Germinal center (tissue), 1 donor: Measurements from ENCODE around the gene DDC.

Source experiments
- DNase-seq: peaks from one replicate; pipeline ENCODE4 v3.0.0; 2012; ENCODE audit warnings: mixed read lengths, low spot score

DDC gene, protein sequence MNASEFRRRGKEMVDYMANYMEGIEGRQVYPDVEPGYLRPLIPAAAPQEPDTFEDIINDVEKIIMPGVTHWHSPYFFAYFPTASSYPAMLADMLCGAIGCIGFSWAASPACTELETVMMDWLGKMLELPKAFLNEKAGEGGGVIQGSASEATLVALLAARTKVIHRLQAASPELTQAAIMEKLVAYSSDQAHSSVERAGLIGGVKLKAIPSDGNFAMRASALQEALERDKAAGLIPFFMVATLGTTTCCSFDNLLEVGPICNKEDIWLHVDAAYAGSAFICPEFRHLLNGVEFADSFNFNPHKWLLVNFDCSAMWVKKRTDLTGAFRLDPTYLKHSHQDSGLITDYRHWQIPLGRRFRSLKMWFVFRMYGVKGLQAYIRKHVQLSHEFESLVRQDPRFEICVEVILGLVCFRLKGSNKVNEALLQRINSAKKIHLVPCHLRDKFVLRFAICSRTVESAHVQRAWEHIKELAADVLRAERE

DNA sequence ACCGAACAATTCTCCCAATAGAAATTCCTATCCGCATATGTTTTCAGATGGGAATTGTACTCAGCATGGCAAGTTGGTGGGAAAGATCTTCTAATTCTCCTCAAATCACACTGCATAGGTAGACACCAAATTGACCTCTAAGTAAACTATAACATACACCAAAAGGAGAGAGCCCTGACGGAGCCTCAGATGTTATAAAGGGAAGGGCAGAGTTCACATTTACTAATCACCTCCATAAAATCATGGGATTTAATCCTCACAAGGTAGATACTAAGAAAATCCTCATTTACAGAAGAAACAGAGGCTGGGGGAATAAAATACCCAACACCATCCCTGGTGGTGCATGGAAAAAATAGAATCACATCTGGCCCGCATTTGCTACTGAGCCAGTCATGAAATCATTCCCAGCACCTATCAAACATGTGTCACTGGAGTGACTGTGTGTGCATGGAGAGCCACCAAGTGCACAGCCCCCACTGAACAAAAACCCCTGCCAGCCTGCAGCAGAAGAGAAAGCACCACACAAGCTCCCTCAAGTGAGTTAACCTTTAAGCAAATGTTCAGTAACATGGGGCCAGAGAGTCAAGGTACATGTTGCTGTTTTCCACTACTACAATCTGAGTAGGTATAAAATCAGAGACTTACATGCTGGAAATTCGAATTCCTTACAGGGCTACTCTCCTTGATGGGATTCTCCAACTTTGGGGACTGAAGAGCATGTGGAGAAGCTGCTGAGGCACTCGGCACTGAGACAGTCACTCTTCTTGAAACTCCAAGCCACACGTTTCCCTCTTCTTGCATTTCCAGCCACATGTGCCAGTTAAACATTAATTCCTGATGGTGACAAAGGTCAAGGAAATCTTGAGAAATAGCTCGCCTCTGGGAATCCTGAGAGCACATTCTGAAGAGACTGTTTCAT is at the start of gene DDC:
DDC (minus strand) TSS at position 766 of the 919 bp plus-strand sequence. CDS start 21,320 bp downstream, outside the sequence.
- no peak for DNase-seq

DNA sequence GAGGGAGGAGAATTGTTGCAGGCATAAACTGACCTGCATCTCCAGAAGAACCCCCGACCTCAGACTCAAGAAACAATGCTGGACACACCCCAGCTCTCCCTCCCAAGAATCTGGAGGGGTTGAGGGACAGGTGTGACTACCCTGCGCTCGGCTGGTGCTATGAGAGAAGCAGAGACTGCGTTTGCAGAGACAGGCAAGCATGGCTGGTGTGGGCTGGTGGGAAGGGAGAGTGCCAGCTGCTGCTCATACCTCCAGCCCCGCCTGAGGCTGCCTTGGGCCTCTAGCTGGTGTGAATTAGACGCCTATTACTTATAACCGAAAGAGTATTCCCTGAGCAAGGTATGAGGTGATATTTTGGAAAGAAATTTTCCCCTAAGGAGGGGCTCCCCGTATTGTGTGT is 48.3 kb upstream of the DDC start:
- DNase-seq: no peak

DNA sequence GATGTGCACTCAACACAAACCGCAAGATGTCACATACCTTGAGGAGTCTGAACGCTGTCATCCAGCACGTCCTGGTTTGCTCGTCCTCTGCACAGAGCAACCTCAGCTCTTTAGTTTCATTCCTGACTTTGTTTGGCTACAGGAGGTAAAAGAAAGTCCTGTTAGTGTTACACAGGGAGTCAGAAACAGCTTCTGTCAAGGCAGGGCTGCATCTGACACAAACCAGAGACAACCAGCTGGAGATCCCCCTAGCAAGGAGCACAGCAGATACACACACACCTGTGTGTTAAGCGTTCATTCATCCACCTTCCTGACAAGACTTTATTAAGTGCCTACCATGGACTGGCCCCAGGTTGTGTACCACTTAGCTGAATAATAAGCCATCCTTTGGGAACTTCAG is 47.5 kb upstream of the DDC start:
- no peak for DNase-seq

DNA sequence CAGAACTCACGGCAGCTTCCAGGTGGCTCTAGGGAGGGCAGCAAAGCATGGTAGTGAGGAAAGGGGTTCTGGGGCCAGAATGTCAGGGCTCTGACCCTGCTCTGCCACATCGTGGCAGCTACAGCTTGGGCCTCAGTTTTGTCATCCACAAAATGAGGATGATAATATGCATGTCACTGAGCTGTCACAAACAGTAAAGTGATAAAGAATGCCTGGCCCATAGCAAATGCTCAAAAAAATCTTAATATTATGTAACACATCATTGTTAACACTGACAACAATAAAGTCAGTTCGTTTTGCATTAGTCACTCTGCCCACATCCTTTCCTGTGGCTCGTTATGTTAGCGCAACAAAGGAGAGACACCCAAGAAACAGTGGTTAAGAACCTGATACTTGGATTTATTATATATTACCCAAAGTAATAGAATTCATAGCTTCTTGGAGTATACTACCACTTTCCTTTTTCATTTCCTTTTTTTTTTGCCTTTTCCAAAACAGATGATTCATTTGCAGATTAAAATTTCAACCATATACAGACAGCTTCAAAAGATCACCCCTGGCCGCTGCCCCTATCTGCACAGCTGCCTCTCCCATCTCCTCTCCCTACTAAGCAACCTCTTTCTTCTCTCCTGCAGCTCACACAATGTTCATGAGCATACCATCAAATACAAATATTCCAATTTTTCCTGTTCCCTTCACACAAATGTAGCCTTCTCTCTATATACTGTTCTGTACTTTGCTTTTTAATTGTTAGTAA is 45.5 kb upstream of the DDC start:
- no peak for DNase-seq

DNA sequence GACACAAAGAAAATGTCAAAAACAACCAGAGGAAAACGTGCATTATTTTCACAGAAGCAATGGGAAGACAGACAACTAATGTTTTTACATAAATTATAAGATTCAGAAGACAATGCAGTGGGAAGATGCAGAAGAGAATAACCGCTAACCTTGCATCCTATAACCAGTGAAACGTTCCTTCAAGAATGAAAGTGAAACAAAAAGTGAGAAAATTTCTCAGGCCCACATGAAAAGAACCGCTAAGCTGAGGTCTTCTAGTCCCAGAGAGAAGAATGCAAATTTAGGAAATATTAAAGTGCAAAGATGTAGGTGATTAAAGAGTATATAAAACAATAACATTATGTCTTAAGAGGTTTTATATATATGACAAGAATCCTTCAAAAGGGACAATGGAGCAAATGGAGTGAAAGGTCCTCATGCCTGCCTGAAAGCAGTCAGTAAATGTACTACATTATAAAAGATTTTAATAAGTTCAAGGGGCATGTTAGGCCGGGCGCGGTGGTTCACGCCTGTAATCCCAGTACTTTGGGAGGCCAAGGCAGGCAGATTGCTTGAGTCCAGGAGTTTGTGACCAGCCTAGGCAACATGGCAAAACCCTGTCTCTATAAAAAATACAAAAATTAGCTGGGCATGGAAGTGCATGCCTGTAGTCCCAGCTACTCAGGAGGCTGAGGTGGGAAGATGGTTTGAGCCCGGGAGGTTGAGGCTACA is 43.1 kb upstream of the DDC start:
- DNase-seq: no peak

DNA sequence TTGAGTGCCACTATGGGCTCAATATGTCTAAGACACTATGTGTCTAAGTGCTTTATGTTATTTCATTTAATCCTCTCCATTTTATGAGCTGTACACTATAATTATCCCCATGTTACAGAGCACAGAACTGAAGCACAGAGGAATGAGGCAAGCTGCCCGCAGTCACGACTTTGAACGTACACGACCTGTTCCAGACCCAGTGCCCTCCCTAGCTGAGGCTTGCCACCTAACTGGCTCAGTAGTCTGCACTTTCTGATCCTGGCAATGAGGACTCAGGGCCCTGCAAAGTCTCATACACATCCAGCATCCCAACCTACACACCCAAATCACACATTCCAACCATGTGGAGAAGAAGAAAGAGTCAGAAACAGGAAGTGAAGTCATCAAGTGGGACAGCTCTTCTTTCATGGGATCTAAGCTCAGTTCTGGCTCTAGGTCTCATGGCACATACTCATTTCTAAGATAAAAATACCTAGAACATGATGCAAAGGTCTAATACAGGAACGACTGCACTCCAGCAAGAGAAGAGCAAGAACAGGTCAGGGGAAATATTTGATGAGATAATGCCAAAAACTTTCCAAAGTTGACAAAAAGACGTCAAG is 42.4 kb upstream of the DDC start:
- no peak for DNase-seq

DNA sequence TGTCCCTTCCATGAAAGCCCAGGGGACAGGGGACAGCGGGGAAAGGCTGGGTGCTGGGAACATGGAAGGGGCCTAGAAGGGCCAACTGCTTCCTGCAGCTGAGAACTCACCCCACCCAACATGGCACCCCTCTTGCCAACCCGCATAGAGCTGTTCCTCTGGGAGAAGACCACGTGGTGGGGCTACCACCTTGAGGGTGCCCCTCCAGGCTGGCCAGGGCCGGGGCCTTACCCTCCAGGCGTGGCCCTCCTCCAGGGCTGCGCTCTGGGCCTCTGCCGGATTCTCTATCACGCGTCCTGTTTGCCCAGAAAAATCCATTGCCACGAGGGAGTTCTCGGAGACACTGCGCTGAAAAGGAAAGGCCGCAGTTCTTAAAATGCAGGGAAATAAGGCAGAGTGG is 39.9 kb upstream of the DDC start:
- no peak for DNase-seq

DNA sequence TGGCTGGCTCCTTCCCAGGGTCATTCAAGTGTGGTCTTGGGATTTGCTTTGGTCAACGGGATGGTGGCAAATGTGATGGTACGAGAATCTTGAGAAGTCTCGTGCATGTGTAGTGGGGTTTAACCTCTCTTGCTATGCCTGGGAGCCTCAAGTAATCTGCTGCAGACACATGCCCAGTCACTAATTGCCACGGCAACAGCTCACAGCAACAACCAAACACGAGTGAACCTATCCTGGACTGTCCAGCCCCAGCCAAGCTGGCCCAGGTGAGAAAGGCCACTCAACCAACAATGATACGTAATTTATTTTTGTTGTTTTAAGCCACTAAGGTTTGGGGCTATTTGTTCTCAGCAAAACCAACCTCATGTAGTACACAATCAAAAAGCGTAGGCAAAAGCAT is 38.1 kb upstream of the DDC start:
- DNase-seq: no peak

DNA sequence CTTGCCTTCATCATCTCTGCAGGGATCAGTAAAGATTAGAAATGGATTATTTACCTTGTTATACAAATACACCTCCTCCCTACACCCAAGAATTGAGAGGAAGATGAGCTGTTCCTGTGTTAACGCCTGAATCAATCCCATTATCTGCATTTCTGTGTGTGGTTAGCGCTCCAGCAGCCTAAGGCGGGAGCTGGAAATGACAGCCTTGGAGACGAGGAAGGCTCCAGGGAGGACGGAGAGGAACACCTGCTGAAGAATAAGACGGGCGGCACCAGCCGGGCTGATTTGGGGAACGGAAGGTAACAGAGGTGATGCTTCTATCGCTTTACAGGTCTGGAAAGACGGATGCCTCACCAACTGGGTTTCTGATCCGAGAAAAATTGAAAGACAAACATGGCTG is 34.2 kb upstream of the DDC start:
- no peak for DNase-seq

DNA sequence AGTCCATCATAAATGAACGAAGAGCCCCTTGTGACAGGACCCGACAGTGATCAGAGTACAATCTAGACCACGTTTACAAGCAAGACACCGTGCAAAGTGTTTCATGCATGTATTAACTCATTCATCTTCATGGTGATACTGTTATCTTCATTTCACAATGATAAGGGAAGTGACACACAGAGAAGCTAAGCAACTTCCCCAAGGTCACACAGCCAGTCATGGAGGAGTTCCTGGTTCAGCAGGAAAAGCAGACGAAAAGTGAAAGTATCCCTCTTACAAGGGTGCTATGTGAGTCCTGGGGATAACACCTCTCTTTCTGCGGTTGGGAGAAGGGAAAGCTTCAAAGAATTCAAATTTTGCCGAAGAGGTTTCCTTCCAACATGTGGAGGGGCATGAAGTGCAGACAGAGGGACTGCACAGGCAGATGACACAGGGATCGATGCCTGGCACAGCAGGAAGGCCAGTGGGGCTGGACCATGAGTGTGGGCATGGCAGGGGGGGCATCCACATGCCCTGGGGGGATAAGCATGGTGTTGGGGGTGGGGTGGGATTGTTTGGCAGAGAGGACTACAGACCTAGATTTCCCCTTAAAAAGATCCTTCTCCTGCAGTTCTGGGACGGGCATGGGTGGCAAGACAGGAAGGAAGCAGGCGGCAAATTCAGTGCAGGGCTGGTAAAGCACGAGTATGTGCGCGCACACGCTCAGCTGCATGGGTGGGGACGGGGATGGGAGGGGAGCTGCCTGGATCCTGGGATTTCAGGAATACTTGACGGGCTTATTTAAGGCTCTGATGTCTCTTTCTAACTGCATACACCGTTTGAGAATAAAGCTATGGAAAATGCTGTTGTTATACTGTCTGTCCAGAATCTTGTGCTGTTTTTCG is 33.5 kb upstream of the DDC start:
- no peak for DNase-seq

DNA sequence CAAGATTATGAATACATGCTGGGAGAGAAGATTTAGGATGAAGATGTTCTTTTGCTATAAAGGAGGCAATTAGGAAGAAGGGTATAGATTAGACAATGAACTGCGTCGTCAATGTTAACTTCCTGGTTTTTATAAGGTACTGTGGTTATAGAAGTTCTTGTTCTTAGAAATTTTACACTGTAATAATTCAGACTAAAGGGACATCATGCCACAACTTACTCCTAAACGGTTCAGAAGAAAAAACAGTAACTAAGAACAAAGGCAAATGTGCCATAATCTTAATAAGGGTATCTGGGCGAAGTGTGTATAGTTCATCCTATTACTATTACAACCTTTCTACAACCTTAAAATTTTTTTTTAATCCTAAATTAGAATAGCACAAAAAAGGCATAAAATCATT is 31.3 kb upstream of the DDC start:
- DNase-seq: no peak

DNA sequence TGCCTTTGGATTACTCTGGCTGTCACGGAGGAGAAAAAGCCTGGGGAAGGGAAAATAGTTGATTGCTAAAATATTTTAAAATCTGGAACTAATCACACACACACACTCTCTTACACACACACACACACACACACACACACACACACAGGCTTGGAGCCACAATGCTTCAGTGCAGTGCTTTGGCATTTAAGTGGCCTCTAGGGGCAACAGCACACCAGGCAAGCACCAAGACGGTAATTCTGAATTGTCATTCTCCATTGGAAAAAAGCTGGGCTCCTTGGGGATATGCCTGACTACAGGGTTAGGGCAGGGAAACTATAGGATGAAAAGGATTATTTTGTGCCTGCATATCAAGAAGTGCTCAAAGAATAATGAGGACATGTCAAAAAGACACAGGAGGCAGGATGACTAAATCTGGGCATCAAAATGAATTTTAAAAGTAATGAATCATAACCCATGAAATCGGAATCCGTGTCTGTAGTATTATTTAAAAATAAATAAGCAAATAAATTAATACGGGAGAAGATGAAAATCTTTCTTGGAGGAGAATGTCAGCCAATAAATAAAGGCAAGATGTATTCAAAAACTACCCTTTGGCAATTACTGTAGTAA is 30.4 kb upstream of the DDC start:
- no peak for DNase-seq

DNA sequence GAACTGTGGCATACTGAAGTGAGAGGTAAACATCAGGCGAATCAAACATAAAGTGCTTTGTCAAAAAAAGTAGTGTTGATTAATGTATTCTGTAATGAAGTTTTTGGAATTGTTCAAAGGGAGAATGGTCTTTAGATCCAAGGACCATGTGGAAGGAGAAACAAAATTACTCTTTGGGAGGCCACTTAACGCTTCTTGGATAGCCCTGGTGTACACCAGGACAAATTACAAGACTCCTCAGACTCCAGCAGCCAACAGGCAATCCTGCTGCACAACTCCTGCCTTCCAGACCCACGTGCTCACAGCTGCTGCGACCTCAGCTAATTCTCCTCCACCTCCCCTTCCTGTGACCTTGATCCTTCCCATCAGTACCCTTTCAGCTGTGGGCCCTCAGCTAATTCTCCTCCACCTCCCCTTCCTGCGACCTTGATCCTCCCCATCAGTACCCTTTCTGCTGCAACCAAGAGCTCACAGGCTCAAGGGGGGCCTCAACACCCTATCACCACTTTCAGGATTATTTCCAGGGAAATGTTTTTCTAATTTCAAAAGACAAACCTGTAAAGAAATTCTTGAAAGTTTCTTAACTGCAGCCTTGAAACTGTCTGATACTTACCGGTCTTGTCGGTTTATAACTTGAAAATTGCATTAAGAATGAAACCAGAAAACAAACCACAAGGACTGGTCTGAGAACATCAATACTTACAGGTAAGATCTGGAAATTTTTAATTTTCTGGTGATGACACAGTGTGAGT is 29.7 kb upstream of the DDC start:
- DNase-seq: no peak

DNA sequence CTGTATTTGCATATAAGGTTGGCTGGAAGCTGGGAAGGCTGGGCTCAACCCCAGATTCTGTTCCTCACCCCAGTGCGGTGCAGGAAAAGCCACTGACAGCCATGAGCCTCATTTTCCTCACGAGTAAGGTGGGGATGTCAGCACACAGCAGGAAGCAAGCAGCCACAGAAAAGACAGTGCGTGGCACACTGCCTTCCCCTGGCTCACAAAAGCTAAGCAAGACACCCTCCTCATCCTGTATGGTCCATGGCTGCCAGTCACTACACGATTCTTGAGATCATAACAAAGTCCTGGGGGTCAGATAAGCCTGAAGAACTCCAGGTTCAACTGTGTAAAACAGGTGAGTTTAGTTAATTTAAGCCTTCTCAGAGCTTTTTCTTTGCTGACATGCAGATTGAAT is 28.9 kb upstream of the DDC start:
- no peak for DNase-seq

DNA sequence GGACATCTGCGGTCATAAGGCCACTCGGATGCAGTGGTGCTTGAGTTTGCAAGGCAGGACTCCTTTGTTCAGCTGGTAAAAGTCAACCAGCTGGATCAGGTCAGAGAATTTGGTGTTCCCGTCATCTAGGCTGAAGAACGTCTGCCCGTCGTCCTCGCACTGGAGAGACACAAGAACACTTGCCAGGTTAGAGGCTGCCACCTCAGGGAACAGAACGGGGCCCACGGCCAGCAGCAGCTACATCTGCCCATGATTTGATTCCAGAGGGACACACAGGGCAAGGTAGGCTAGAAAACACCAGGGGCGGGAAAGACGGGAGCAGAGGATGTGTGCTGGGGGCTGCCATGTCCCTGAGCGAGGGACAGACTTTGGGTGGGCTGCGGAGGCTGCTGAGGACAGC is 27.7 kb upstream of the DDC start:
- DNase-seq: no peak

DNA sequence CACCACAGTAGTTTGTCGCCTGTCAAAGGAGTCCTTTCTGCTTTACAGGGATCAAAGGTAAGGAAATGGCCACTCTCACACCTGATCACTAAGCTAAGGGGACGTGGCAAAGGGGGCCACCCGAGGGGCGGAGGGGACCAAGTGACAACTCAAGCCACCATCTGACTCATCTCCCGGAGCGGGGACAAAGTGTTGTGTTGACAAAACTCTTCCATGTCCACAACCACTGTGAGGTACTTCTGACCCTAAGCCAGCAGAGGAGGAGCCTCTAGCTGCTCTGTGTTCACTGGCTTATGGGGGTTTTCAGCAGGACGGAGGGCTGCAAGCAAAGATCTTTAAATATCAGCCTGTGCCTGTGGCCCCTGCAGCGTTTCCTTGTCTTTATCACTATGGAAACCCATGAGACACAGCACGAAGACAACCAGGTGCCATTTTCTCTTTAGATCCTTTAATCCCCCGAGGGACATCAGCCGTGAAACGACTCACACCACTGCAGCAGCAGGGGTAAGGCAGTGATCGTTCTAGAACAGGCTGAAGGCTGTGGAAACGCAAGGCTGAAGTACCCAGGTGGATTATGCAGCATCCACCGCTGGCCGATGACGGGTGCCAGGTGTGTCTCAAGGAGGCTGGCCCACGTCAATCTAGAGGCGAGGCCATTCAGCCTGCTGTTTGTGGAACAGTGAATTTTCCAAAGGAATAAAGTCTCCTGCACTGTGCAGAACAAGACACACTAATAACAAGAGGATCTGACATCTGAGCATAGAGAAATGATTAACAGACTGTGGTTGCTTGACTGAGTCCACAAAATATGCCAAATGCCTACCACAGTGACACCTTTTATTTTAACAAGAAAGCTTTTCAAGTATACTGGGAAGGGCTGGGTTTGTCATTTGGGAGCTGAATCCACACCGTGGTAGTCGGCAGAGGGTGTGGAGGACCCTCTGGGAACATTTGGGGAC is 26.6 kb upstream of the DDC start:
- no peak for DNase-seq

DNA sequence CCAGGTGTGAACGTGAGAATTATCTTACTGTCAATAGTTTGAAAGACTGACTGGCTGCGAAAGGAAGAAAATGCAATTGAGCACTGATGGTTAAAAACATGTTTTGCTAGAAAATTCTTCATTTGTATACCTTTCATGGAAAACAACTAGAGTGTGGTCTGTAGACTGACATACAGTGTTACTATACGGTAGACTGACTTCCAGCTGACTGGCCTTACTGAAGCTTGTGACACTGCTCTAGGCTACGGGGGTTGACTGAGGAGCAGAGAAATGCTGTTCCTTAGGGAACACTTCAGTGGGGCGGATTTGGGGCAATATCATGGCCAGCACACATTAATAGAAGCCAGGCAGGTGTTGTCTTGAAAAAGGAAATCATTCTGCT is 25.9 kb upstream of the DDC start:
- no peak for DNase-seq

DNA sequence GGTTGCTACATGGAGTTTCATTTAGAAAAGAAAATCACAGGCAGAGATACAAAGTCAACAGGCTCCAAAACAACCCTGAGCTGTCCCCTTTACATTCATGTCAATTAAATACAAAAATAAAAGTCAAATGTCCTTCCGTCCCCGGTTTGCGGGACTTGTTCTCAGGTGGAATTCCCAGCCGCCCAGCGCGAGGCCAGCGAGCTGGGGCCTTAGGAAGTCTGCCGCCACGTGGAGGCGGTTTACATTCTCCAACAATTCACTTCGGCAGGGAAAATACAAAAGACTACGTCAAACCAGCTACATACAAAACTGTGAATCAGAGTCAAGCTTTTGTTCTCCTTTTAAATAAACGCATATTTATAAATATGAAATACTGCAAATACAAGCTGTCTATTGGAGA is 25.3 kb upstream of the DDC start:
- no peak for DNase-seq
